HG03135 (cell line): ENCODE data around the gene ZNF697.
"Not testable (repeated sequence)": the region's sequence is repeated elsewhere in the genome, so short reads cannot be mapped to it uniquely, and the experiment has no call there.

ENCODE experiments used
- ATAC-seq: cut with Tn5 transposase; IDR thresholded peaks from one replicate; pipeline ENCODE4 v1.9.1; 2021; ENCODE audit warnings: mild to moderate bottlenecking, moderate library complexity; ENCODE audit not compliant: unreplicated experiment

Gene ZNF697

DNA sequence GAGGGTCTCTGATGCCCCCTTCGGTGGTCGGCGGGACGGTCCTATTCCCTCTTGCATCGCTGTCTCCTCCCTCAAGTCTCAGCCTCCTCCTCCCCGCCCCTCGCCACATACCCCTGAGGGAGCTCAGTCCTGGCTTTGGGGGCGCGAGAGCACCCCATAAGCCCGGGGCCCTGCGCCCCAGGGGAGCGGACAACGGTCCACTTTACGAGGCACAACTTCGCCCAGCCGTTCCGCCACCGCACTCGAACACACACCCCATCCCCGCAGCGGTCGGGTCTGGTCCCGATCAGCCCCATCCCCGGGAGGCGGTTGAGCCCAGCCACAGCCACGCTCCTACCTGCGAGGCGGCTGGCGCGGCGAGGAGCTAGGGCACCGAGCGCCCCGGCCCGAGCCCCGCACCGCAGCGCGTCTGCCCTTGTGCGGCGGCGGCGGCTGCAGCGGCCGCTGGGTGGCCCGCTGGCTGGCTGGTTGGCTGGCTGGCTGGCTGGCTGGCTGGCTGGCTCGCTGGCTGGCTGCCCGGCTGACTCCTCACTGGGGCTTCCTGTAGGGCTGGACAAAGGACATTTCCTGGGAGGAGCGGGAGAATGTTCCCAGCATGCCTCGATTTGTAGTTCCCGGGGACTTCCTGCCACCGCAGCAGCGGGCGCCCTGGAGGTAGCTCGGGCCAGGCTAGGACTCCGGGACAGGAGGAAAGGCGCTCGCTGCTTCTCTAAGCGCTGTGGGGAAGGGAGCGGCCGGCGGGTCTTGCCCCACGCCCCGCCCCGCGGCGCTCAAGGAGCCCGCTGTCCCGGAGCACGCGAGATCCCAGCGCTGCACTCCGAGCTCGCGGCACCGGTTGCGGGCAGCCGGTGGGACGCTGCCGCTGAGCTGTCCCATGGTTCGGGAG is at the start of gene ZNF697:
TSS of gene ZNF697 (minus strand) at position 533 of the 886 bp plus-strand sequence. CDS start 22,166 bp downstream, outside the sequence.
- ATAC-seq: peak; percentile 75

DNA sequence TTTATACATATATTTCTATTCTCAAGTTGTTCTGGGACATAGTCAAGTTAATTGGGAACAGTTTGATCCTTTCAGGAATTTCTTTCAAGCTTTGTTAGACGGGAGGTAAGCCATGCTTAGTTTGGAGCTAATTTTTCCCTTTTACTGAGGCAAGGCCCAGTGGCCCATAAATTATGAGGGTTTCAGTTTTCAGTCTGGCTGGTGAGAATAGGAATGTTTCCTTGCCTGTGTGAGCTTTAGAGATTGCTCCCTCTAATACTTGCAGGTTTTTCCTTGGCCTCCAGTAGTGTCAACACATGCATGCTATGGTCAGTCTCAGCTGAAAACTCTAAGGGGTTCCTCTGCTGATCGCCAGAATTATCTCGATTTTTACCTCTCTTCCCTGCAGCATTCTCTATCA is 49.5 kb upstream of the ZNF697 start:
- ATAC-seq: no peak

DNA sequence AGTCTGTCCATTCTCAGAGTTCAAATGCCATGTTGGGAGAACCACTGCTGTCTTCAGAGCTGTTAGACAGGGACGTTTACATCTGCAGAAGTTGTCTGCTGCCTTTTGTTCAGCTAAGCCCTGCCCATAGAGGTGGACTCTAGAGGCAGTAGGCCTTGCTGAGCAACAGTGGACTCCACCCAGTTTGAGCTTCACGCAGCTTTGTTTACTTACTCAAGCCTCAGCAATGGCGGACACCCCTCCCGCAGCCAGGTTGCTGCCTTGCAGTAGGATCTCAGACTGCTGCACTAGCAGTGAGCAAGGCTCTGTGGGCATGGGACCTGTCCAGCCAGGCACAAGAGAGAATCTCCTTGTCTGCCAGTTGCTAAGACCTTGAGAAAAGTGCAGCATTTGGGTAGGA is 48.8 kb upstream of the ZNF697 start:
- not testable (repeated sequence) for ATAC-seq

GRCh38 chr1:119689511-119689910 is 41.4 kb upstream of the ZNF697 start:
- no peak for ATAC-seq

DNA sequence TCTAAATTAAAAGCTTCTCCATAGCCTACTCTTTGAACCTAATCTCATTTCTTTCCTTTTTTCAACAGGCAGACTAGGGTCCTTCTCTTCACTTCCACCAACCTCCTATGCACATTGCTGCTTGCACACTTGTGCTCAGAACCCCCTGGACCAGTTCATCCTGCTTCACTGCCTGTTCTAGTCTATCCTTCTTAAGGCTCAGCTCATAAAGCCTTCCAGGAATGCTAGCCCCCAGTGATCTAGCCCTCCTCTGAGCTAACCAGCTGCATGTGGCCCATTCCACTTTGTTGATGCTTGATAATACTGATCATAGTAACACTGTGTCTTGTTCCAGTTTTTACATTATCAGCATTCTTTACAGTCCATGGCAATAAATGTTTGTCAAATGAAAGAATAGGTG is 40.7 kb upstream of the ZNF697 start:
- no peak for ATAC-seq

DNA sequence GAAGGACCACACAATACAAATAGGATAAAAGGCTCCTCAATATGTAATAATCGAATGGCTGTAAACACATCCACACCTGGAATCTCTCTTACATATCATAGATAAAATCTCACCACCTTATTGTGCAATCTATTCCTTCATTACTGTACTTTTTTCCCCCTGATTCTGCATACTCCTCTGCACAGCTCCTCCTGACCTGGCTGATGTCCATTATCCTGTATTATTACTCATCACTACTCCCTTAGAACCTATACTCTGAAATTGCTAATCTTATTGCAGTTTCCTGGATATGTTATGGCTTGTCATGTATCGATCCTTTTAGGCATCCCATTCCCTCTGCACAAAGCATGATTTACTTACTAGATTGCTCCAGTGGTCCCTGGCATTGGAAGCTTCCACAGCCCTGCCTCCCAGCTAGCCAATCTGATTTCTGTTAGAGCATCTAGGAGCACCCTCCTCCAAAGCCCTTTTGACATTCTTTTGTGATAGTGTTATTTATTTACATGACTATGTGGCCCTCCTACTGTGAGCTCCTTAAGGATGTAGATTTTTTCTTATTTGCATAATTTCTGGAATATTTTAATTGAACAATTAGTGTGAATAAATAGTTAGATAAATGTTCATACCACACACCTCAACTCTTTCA is 39.5 kb upstream of the ZNF697 start:
- no peak for ATAC-seq

DNA sequence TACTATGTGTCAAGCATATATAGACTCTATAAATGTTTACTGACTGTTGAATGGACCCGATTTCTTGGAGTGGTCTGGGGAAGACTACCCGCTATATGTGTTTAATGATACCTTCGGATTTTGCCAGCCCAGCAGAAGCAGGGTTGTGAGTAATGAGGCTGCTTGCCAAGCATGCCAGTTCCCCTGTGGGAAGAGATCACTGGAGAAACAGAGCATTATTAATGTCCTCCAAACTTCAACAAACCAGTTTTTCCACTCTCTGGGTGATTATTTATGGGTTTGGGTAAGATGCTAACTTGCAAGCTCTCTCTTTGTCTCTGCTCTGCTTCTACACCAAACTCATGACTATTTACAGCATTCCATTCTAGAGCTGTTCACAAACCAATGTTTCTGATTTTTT is 38.6 kb upstream of the ZNF697 start:
- ATAC-seq: no peak

DNA sequence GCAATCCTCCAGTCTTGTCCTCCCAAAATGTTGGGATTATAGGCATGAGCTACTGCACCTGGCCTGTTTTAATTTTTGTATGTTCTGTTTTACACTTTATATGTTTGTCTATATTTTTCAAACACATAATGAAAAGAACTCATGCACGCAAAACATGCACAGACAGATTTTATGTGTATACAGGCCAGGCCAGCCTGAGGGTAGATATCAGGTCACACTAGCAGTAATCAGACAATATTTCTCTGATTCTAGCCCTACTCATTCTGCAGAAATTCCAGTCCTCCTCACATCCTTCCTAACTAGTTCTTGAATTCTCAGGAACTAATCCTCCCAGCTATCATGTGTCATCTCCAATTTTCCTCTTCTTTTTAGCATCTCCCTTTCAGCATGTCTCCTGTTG is 35.8 kb upstream of the ZNF697 start:
- ATAC-seq: no peak

- no peak for ATAC-seq
These were observed 34.1 kb upstream of the ZNF697 start for GRCh38 chr1:119682141-119682540.

GRCh38 chr1:119681560-119681959 is 33.5 kb upstream of the ZNF697 start:
- no peak for ATAC-seq

DNA sequence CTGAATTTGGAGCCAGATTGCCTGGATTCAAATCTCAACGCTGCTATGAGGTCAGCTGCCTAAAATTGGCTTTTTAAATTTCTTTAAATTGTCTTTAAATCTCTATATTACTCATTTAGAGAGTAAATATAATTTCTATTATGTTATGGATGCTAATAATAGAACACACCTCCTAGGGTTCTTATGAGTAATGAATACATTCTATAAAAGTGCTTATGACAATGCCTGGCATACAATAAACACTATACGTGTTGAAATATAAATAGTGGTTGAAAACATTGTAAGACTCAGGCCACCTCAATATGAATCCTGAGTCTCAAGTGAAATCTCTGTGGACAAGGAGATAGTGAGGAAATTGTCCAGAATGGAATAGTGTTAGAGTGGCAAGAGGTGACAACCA is 32.7 kb upstream of the ZNF697 start:
- no peak for ATAC-seq

GRCh38 chr1:119680193-119680592 is 32.1 kb upstream of the ZNF697 start:
- ATAC-seq: no peak

GRCh38 chr1:119679223-119679622 is 31.2 kb upstream of the ZNF697 start:
- ATAC-seq: no peak

DNA sequence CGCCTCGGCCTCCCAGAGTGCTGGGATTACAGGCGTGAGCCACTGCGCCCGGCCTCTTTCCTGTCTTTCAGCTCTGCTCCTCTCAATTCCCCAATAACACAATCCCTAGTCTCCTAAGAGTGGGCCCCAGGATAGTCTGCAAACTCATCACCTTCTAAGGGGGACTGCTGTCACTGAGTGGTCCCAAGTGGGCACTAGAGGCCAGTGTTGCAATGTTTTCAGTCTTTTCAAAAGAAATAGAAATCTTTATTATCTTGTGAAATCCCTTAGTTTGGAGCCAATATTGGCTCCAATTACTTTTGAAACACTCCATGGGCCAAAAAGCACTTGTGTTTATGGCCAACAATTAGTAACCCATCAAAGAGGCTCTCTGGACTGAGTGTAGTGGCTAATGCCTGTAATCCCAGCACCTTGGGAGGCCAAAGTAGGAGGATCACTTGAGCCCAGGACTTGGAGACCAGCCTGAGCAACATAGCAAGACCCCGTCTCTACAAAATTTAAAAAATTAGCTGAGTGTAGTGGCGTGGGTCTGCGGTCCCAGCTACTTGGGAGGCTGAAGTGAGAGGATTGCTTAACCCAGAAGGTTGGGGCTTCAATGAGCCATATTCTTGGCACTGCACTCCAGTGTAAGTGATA is 28.6 kb upstream of the ZNF697 start:
- ATAC-seq: no peak

GRCh38 chr1:119675349-119676345 is 27.6 kb upstream of the ZNF697 start:
- ATAC-seq: no peak

- peak; percentile 75 for ATAC-seq
These were observed 26.8 kb upstream of the ZNF697 start for GRCh38 chr1:119674835-119675289.

- no peak for ATAC-seq
These were observed 26.1 kb upstream of the ZNF697 start for GRCh38 chr1:119674111-119674526.

DNA sequence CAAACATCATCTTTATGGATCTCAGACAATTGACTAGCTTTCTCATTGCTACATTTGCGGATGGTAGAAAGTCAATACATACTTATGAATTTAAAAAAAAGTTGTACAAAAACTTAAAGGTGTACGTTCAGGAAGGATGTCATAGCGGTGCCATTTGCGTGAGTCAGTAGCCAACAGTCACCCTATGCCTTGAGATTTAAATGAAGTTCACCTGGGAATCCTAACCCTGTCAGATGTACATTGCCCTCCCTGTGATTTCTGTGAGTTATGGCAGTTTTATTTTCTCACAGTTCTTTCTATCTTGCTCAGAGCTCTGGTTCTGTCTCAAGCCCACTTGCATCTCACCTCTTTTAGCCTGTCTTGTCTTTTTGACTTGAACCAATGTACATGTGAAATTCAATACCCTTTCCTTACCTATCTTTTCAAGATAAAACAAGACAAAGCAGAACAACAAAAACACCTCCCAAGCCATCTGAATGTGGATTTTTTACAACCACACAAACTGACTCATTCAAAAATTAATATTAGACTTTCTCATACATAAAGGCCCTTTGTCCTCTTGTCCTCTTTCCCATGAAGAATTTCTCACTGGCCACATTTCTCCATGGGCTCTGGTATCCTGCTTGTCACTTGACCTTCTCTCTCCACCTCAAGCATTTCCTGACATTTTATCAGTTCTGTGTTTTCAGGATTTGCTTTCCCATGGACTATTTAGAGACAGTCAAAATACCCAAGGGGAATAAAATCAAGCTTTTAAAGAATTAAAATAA is 25.3 kb upstream of the ZNF697 start:
- ATAC-seq: no peak

GRCh38 chr1:119670898-119671297 is 22.8 kb upstream of the ZNF697 start:
- no peak for ATAC-seq

GRCh38 chr1:119667173-119667572 is 19.1 kb upstream of the ZNF697 start:
- ATAC-seq: no peak
